GM12878 (cell line): ENCODE measurements around the gene NDC80. TPM values are rescaled to one million over a fixed set of nuclear protein-coding genes. Genes with fewer than 3 reads are reported as not detected.
A peak's percentile ranks its signal among the peaks of the same experiment; 100 is the strongest.

ENCODE experiments used
- ATAC-seq: fragments of 200-7000 bp; cut with Tn5 transposase; 3 replicates; pipeline ENCODE4 v1.9.1; 2020; ENCODE audit warnings: mild to moderate bottlenecking, moderate library complexity
- BruUV-seq: library from RNA; stranded (reverse); fragments of 400-500 nt; replicated peaks from 2 replicates; lab custom pipeline; 2021; lab: Mats Ljungman, UMichigan
- CTCF ChIA-PET: fragments of 300-600 bp; sonication (Branson Sonifier 250); formaldehyde crosslinking; extraction: SDS; loops from one replicate; lab custom pipeline; 2021; ENCODE audit warnings: inconsistent platforms; lab: Yijun Ruan, JAX
- POLR2A ChIA-PET: fragments of 350-600 bp; formaldehyde crosslinking; extraction: SDS; loops from one replicate; lab custom pipeline; 2021; ENCODE audit warnings: inconsistent platforms; lab: Charles Lee
- RAD21 ChIA-PET: fragments of 300-600 bp; sonication (Branson Sonifier 250); formaldehyde crosslinking; loops from one replicate; lab custom pipeline; 2023; ENCODE audit warnings: antibody characterized with exemption; ENCODE audit not compliant: unreplicated experiment; lab: Charles Lee
- SMC1A ChIA-PET: fragments of 300-600 bp; sonication (Branson Sonifier 250); formaldehyde crosslinking; loops from one replicate; lab custom pipeline; 2023; ENCODE audit not compliant: unreplicated experiment, uncharacterized antibody; lab: Charles Lee
- DNase-seq: peaks from one replicate; pipeline ENCODE4 v3.0.0-alpha.2; 2011; ENCODE audit warnings: low read depth, low spot score
- FAIRE-seq: peaks from 3 replicates; lab custom pipeline; 2011; peaks lifted over from hg19 to GRCh38; lab: Jason Lieb, UNC
- H2AFZ ChIP-seq: 2 replicates; pipeline ENCODE4 v1.6.0; 2011; ENCODE audit warnings: low read depth, low read length, control low read depth; ENCODE audit not compliant: control insufficient read depth
- H3K27ac ChIP-seq: 2 replicates; pipeline ENCODE4 v1.5.1; 2011; ENCODE audit warnings: control low read depth; ENCODE audit not compliant: control insufficient read depth, insufficient read depth
- H3K27me3 ChIP-seq, 2 experiments: replicated peaks in 1 of 2; 2 replicates each; pipeline versions ENCODE4 v1.6.0 to v1.6.1; 2011; ENCODE audit warnings: low read length in 1 of 2; ENCODE audit not compliant: control insufficient read depth in 2 of 2, insufficient read depth in 2 of 2
- H3K36me3 ChIP-seq, 2 experiments: 2 replicates each; pipeline ENCODE4 v1.5.1; 2011; ENCODE audit warnings: low read length in 1 of 2; ENCODE audit not compliant: control insufficient read depth in 2 of 2, insufficient read depth in 2 of 2
- H3K4me1 ChIP-seq: 2 replicates; pipeline ENCODE4 v1.6.1; 2011; ENCODE audit warnings: mild to moderate bottlenecking, low read length, moderate library complexity, mixed read lengths; ENCODE audit not compliant: control insufficient read depth, insufficient read depth
- H3K4me2 ChIP-seq: 2 replicates; pipeline ENCODE4 v1.6.0; 2011; ENCODE audit warnings: control low read depth; ENCODE audit not compliant: control insufficient read depth, insufficient read depth
- H3K4me3 ChIP-seq: fragments of 200-600 bp; sonication (generic); 2 replicates; pipeline ENCODE4 v1.5.1; 2016
- H3K79me2 ChIP-seq: 2 replicates; pipeline ENCODE4 v1.6.0; 2011; ENCODE audit warnings: low read length; ENCODE audit not compliant: control insufficient read depth, insufficient read depth
- H3K9ac ChIP-seq: 2 replicates; pipeline ENCODE4 v1.8.0; 2011; ENCODE audit warnings: low read length, control low read depth, mixed read lengths; ENCODE audit not compliant: control insufficient read depth, insufficient read depth
- H3K9me3 ChIP-seq: replicated peaks from 3 replicates; pipeline ENCODE4 v1.5.1; 2011; ENCODE audit warnings: mild to moderate bottlenecking, low read length; ENCODE audit not compliant: control insufficient read depth, insufficient read depth
- H4K20me1 ChIP-seq: 2 replicates; pipeline ENCODE4 v1.6.0; 2011; ENCODE audit not compliant: control insufficient read depth, insufficient read depth
- BHLHE40 ChIP-seq, 2 experiments: fragments of 450-650 bp in 1 of 2; IDR thresholded peaks; 2 replicates each; pipeline ENCODE4 v1.6.1; 2011 to 2017; ENCODE audit warnings: low read depth in 2 of 2, borderline replicate concordance in 1 of 2, improper control_type of control experiment in 1 of 2, low read length in 1 of 2, mild to moderate bottlenecking in 1 of 2
- CREB1 ChIP-seq: IDR thresholded peaks from 2 replicates; pipeline ENCODE4 v1.6.1; 2012; ENCODE audit warnings: low read depth, mild to moderate bottlenecking, inconsistent platforms
- JUNB ChIP-seq: IDR thresholded peaks from 2 replicates; pipeline ENCODE4 v1.6.1; 2016; ENCODE audit warnings: antibody characterized with exemption, mild to moderate bottlenecking
- LARP7 ChIP-seq: fragments of 450-650 bp; IDR thresholded peaks from 2 replicates; pipeline ENCODE4 v1.6.1; 2017; ENCODE audit warnings: mild to moderate bottlenecking
- NRF1 ChIP-seq: conservative IDR thresholded peaks from 2 replicates; pipeline ENCODE4 v1.6.1; 2011; ENCODE audit warnings: mild to moderate bottlenecking, low read depth, low read length, improper control_type of control experiment
- SKIL ChIP-seq: fragments of 450-650 bp; IDR thresholded peaks from 2 replicates; pipeline ENCODE4 v1.6.1; 2017; ENCODE audit warnings: mild to moderate bottlenecking, low read depth, inconsistent platforms; ENCODE audit not compliant: poor library complexity, severe bottlenecking
- WGBS: methylation state at CpG from one replicate; pipeline ENCODE4 v1.1.6; 2016; ENCODE audit warnings: low lambda C conversion rate; ENCODE audit not compliant: insufficient replicate concordance, insufficient coverage; ENCODE audit errors: missing lambda C conversion rate; 5-methylcytosine and 5-hydroxymethylcytosine counted together
- in situ Hi-C: fragments of 300-500 bp; cut with MboI; formaldehyde crosslinking; loops from 9 replicates; pipeline ENCODE4 v1.14.3; 2018; ENCODE audit warnings: mixed read lengths
- intact Hi-C: fragments of 100-400 bp; cut with micrococcal nuclease; formaldehyde crosslinking; loops from one replicate; pipeline ENCODE4 v1.14.2; 2022; ENCODE audit not compliant: unreplicated experiment
- polyA plus RNA-seq, 11 experiments: library from polyadenylated mRNA; depleted of rRNA in 4 of 11; unstranded in 6 of 11; stranded (reverse) in 5 of 11; fragments of >200 nt; fragmentation: Nextera tagmentation in 4 of 11; fragmentation: Illumina TruSeq in 1 of 11; extraction: Ambion mirVana in 4 of 11; extraction: Trizol in 1 of 11; gene quantifications; 1 replicate in 1 of 11; 2 replicates in 10 of 11; pipeline versions ENCODE4 v1.2.1 to v1.2.3, GENCODE V29; 2011 to 2016; ENCODE audit warnings: inconsistent platforms in 2 of 11, missing spikeins in 2 of 11, low read depth in 1 of 11
- total RNA-seq, 4 experiments: library from RNA; depleted of rRNA in 3 of 4; stranded (reverse); fragments of >200 nt in 3 of 4; fragmentation: Illumina TruSeq in 1 of 4; extraction: Trizol in 1 of 4; gene quantifications; 2 replicates each; pipeline versions ENCODE4 v1.2.1 to v1.2.3, GENCODE V29; 2013 to 2021

Gene NDC80
- total and polyA plus RNA-seq, 10 of the 15 experiments (the other 5 are each of a cell fraction or from before 2014, with no cell fraction given) = 36.5 to 80.8 (median 54.7) TPM

- Histone ChIP-seq H4K20me1 (no peaks in the 10 kb centered on the region), H3K4me2 (no peak overlapping the region), H3K9me3 (no peaks in the 10 kb centered on the region), H3K27me3 (no peaks in the 10 kb centered on the region), H3K4me1 (no peaks in the 10 kb centered on the region), H2AFZ (peak overlapping the region; percentile 10; the same call in 1 of the 2 replicates), H3K4me3 (no peak overlapping the region), H3K79me2 (no peaks in the 10 kb centered on the region), H3K36me3 (no peaks in the 10 kb centered on the region), H3K27ac (no peak overlapping the region), H3K9ac (no peak overlapping the region)
- ChIA-PET CTCF (interaction anchor here (0.8 kb wide), 1 partner anchor 19 kb away, joined by 3 read pairs; no protein-coding TSS in a partner anchor), POLR2A (no interaction called here), RAD21 (interaction anchor here (1.4 kb wide), 1 partner anchor 11 kb away, joined by 4 read pairs; no protein-coding TSS in a partner anchor), SMC1A (interaction anchor here (0.6 to 1.0 kb wide), 3 partner anchors 10 to 14 kb away, joined by 3 to 5 read pairs (median 3); no protein-coding TSS in a partner anchor)
- no peak; the same call in 2 of the 3 replicates for ATAC-seq
- DNase-seq = no peak
- FAIRE-seq = no peak
- 60% methylated on average over 5 of the region's 5 CpGs for WGBS
- in situ Hi-C loops = no loop called here
- intact Hi-C loops = no loop called here
- no TSS peak for BruUV-seq
- TF ChIP-seq NRF1 = no peak
- peak in 1 of 2 experiments; percentile 21; a peak in 1 of 4 replicates for TF ChIP-seq BHLHE40 (IDR thresholded peaks at IDR 0.05; ENCODE audit: borderline replicate concordance in 1 of 2, low read depth in 2 of 2, low read length in 1 of 2)
Observed at GRCh38 chr18:2625217-2625616, 53.9 kb downstream of the NDC80 start.

GRCh38 chr18:2627821-2628276 is 56.5 kb downstream of the NDC80 start:
- FAIRE-seq = no peak
- CTCF ChIA-PET = interaction anchor here (0.8 to 0.9 kb wide), 2 partner anchors 8 to 477 kb away, joined by 3 read pairs; no protein-coding TSS in a partner anchor
- POLR2A ChIA-PET = no interaction called here
- no peak for DNase-seq
- H3K4me2 ChIP-seq = no peak overlapping the region
- no peaks in the 10 kb centered on the region for H3K79me2 ChIP-seq
- no peaks in the 10 kb centered on the region for H3K9me3 ChIP-seq
- H3K36me3 ChIP-seq = no peaks in the 10 kb centered on the region
- SMC1A ChIA-PET = interaction anchor here (0.9 to 1.7 kb wide), 5 partner anchors 9 to 22 kb away, joined by 3 to 7 read pairs (median 5); no protein-coding TSS in a partner anchor
- no peaks in the 10 kb centered on the region for H4K20me1 ChIP-seq
- WGBS = 89% methylated on average over 1 of the region's 1 CpG
- H3K4me3 ChIP-seq = no peak overlapping the region
- no peak overlapping the region for H3K9ac ChIP-seq
- intact Hi-C loops = no loop called here
- in situ Hi-C loops = no loop called here
- peak; percentile 69 for ATAC-seq
- H2AFZ ChIP-seq = no peak overlapping the region
- no TSS peak for BruUV-seq
- TF ChIP-seq CREB1 (peak; percentile 55; the same call in 1 of the 2 replicates), LARP7 (no peak), JUNB (0 out of 2 replicates have a peak, but pooled peaks have one; percentile 23), SKIL (no peak)
- H3K27ac ChIP-seq = no peak overlapping the region
- no peaks in the 10 kb centered on the region for H3K27me3 ChIP-seq
- H3K4me1 ChIP-seq = no peaks in the 10 kb centered on the region
- RAD21 ChIA-PET = interaction anchor here (1.2 to 1.3 kb wide), 2 partner anchors 9 to 22 kb away, joined by 3 to 5 read pairs; no protein-coding TSS in a partner anchor
